Measurements from ENCODE around the gene SLC9A1.

DNA sequence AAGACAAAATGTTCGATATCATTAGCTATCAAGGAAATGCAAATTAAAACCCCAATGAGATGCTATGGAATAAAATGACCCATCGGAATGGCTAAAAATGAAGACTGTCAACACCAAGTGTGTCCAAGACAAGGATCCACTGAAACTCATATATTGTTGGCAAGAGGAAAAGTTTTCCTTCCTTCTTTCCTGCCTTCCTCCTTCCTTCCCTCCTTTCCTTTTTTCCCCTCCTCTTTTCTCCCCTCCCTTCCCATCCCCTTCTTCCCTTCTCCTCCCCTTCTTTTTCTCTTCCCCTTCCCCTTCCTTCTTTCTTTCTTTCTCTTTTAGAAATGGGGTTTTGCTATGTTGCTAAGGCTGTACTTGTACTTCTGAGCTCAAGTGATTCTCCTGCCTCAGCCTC, 78.1 kb downstream of the SLC9A1 start:
- TF ChIP-seq, protein P1, sequence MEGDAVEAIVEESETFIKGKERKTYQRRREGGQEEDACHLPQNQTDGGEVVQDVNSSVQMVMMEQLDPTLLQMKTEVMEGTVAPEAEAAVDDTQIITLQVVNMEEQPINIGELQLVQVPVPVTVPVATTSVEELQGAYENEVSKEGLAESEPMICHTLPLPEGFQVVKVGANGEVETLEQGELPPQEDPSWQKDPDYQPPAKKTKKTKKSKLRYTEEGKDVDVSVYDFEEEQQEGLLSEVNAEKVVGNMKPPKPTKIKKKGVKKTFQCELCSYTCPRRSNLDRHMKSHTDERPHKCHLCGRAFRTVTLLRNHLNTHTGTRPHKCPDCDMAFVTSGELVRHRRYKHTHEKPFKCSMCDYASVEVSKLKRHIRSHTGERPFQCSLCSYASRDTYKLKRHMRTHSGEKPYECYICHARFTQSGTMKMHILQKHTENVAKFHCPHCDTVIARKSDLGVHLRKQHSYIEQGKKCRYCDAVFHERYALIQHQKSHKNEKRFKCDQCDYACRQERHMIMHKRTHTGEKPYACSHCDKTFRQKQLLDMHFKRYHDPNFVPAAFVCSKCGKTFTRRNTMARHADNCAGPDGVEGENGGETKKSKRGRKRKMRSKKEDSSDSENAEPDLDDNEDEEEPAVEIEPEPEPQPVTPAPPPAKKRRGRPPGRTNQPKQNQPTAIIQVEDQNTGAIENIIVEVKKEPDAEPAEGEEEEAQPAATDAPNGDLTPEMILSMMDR (IDR thresholded peaks at IDR 0.05; ENCODE audit: low read depth, low read length), result no peak
- no peak for TF ChIP-seq EZH2phosphoT487 (IDR thresholded peaks at IDR 0.05; ENCODE audit: low read depth)
